Middle frontal gyrus (tissue), 1 donor: Measurements from ENCODE around the gene AFF1.
"Not testable (repeated sequence)": the region's sequence is repeated elsewhere in the genome, so short reads cannot be mapped to it uniquely, and the experiment has no call there.

Source experiments
- DNase-seq: peaks from one replicate; pipeline ENCODE4 v3.0.0-alpha.2; 2015; ENCODE audit warnings: low spot score; ENCODE audit errors: extremely low spot score

AFF1 gene

GRCh38 chr4:87052615-87053014, 117.8 kb downstream of the AFF1 start:
- DNase-seq: no peak

GRCh38 chr4:87053176-87053658, 118.4 kb downstream of the AFF1 start:
- DNase-seq: no peak

GRCh38 chr4:87053802-87054767, 119.3 kb downstream of the AFF1 start:
- no peak for DNase-seq

GRCh38 chr4:87054900-87055299, 120.1 kb downstream of the AFF1 start:
- no peak for DNase-seq

- no peak for DNase-seq
Measured at GRCh38 chr4:87055311-87055710, 120.5 kb downstream of the AFF1 start.

GRCh38 chr4:87056881-87057280, 122.1 kb downstream of the AFF1 start:
- no peak for DNase-seq

- no peak for DNase-seq
Measured at GRCh38 chr4:87057835-87058355, 123.1 kb downstream of the AFF1 start.

- DNase-seq: no peak
Measured at GRCh38 chr4:87058356-87059073, 123.7 kb downstream of the AFF1 start.

GRCh38 chr4:87060957-87061356, 126.1 kb downstream of the AFF1 start:
- DNase-seq: no peak

- DNase-seq: no peak
Measured at GRCh38 chr4:87065021-87065420, 130.2 kb downstream of the AFF1 start.

GRCh38 chr4:87066403-87067123, 131.8 kb downstream of the AFF1 start:
- DNase-seq: no peak

- DNase-seq: no peak
Measured at GRCh38 chr4:87067124-87067885, 132.5 kb downstream of the AFF1 start.

- DNase-seq: no peak
Measured at GRCh38 chr4:87068583-87069021, 133.8 kb downstream of the AFF1 start.

GRCh38 chr4:87069037-87069742, 134.4 kb downstream of the AFF1 start:
- DNase-seq: no peak

- no peak for DNase-seq
Measured at GRCh38 chr4:87071401-87071800, 136.6 kb downstream of the AFF1 start.

GRCh38 chr4:87072545-87072944, 137.7 kb downstream of the AFF1 start:
- DNase-seq: not testable (repeated sequence)

- no peak for DNase-seq
Measured at GRCh38 chr4:87073199-87074120, 138.6 kb downstream of the AFF1 start.

GRCh38 chr4:87074121-87074488, 139.3 kb downstream of the AFF1 start:
- no peak for DNase-seq

GRCh38 chr4:87075876-87076275, 141.1 kb downstream of the AFF1 start:
- no peak for DNase-seq
